ENCODE data around the gene HSD11B2. TPM values are rescaled to one million over a fixed set of nuclear protein-coding genes. Genes with fewer than 3 reads are reported as not detected.

The HSD11B2 gene
- total RNA-seq, 1 experiment from 2014 or later = 0.77 TPM

GRCh38 chr16:67437513-67437912, 6.6 kb downstream of the HSD11B2 start:
- TF ChIP-seq TCF7L2 (IDR thresholded peaks at IDR 0.05; ENCODE audit: low read depth, low read length) (no peak), SIN3A (IDR thresholded peaks at IDR 0.05; ENCODE audit: borderline replicate concordance, insufficient read depth, low read depth, low read length) (no peak), REST (IDR thresholded peaks at IDR 0.05; ENCODE audit: insufficient read depth in 1 of 2, low read depth in 2 of 2, low read length in 1 of 2) (no peak), POLR2AphosphoS5 (IDR thresholded peaks at IDR 0.05; ENCODE audit: low read depth, low read length) (no peak)
- TF ChIP-seq, protein P1, sequence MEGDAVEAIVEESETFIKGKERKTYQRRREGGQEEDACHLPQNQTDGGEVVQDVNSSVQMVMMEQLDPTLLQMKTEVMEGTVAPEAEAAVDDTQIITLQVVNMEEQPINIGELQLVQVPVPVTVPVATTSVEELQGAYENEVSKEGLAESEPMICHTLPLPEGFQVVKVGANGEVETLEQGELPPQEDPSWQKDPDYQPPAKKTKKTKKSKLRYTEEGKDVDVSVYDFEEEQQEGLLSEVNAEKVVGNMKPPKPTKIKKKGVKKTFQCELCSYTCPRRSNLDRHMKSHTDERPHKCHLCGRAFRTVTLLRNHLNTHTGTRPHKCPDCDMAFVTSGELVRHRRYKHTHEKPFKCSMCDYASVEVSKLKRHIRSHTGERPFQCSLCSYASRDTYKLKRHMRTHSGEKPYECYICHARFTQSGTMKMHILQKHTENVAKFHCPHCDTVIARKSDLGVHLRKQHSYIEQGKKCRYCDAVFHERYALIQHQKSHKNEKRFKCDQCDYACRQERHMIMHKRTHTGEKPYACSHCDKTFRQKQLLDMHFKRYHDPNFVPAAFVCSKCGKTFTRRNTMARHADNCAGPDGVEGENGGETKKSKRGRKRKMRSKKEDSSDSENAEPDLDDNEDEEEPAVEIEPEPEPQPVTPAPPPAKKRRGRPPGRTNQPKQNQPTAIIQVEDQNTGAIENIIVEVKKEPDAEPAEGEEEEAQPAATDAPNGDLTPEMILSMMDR (IDR thresholded peaks at IDR 0.05) = no peak
- intact Hi-C loops (cut with micrococcal nuclease; ENCODE audit: unreplicated experiment) (no loop called here), in situ Hi-C loops (cut with HindIII; ENCODE audit: low pct_unique_long_range_greater_than_20kb, low sequenced_read_pairs) (no loop called here)
- no TSS peak for BruUV-seq (replicated peaks)
- CTCF ChIA-PET = no interaction called here
- no peaks in the 10 kb centered on the region for H3K9me3 ChIP-seq (ENCODE audit: control insufficient read depth, insufficient read depth, low read depth, low read length)
- POLR2A ChIA-PET = no interaction called here
- DNase-seq (ENCODE audit: low read depth, low spot score) (no peak), ATAC-seq (no peak)
- H3K27ac ChIP-seq (ENCODE audit: low read length) = no peak overlapping the region
- no peak overlapping the region for H3K4me3 ChIP-seq (ENCODE audit: low read depth in 2 of 2, low read length in 2 of 2)
- no peaks in the 10 kb centered on the region for H3K27me3 ChIP-seq (ENCODE audit: control insufficient read depth, insufficient read depth, low read length)
- no peaks in the 10 kb centered on the region for H3K4me1 ChIP-seq (ENCODE audit: control insufficient read depth, insufficient read depth, low read length)
- no peaks in the 10 kb centered on the region for H3K36me3 ChIP-seq (ENCODE audit: control insufficient read depth, insufficient read depth, low read length)

DNA sequence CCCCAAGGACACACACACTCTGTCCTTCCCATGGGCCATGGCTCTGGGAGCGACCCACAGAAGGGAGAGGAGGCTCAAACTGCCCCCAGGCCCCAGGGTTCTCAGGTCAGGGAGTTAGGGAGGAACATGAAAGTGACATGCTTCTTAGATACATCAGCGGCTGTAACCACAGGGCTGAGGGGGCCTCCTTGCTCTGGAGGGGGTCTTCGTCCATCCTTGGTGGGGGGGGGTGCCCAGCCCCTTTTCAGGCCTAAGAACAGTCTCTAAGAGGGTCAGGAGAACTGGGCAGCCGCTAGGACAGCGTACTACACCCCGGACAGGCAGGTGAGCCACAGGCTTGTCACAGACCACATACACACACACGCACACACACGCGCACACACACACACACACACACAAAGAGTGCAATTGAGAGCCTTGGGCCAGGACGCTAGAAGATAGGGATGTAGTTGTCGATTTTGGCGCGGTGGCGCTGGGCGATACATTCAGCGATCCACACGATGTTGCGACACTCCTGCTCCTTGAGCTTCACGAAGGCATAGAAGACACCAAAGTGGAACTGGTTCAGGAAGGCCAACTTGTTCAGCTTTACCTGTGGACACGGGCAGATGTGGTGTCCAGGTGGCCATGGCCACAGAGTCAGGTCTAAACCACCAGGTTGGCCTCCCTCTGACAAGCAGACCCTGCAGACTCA, 7.3 kb downstream of the HSD11B2 start:
- TSS peak; percentile 96 for BruUV-seq (replicated peaks)
- intact Hi-C loops (cut with micrococcal nuclease; ENCODE audit: unreplicated experiment) = no loop called here
- Histone ChIP-seq H3K4me3 (ENCODE audit: low read depth in 2 of 2, low read length in 2 of 2) (no peak overlapping the region), H3K9me3 (ENCODE audit: control insufficient read depth, insufficient read depth, low read depth, low read length) (no peaks in the 10 kb centered on the region), H3K27ac (ENCODE audit: low read length) (no peak overlapping the region), H3K4me1 (ENCODE audit: control insufficient read depth, insufficient read depth, low read length) (no peaks in the 10 kb centered on the region), H3K27me3 (ENCODE audit: control insufficient read depth, insufficient read depth, low read length) (no peaks in the 10 kb centered on the region), H3K36me3 (ENCODE audit: control insufficient read depth, insufficient read depth, low read length) (no peaks in the 10 kb centered on the region)
- POLR2A ChIA-PET = no interaction called here
- TF ChIP-seq SIN3A (IDR thresholded peaks at IDR 0.05; ENCODE audit: borderline replicate concordance, insufficient read depth, low read depth, low read length) (no peak), POLR2AphosphoS5 (IDR thresholded peaks at IDR 0.05; ENCODE audit: low read depth, low read length) (no peak), REST (IDR thresholded peaks at IDR 0.05; ENCODE audit: insufficient read depth in 1 of 2, low read depth in 2 of 2, low read length in 1 of 2) (no peak), TCF7L2 (IDR thresholded peaks at IDR 0.05; ENCODE audit: low read depth, low read length) (no peak)
- TF ChIP-seq, protein P1 (IDR thresholded peaks at IDR 0.05) = no peak
- DNase-seq (ENCODE audit: low read depth, low spot score) (no peak), ATAC-seq (no peak)
- in situ Hi-C loops (cut with HindIII; ENCODE audit: low pct_unique_long_range_greater_than_20kb, low sequenced_read_pairs) = no loop called here
- CTCF ChIA-PET = interaction anchor here (0.6 to 1.1 kb wide), 2 partner anchors 43 to 55 kb away, joined by 4 to 14 read pairs; no protein-coding TSS in a partner anchor
